Tibial nerve (tissue), 4 donors: ENCODE results near the gene SENP6. TPM values are rescaled to one million over a fixed set of nuclear protein-coding genes. Genes with fewer than 3 reads are reported as not detected.

Experiments
- DNase-seq, 2 donors: peaks; one replicate each; pipeline ENCODE4 v3.0.0-alpha.2; 2019; ENCODE audit warnings: low spot score in 2 of 2
- H3K27ac ChIP-seq, 4 donors: fragments of 200-600 bp; sonication (generic) in 3 of 4; one replicate each; pipeline ENCODE4 v1.5.1; 2017 to 2019; ENCODE audit warnings: mild to moderate bottlenecking in 1 of 4
- H3K27me3 ChIP-seq, 2 donors: fragments of 200-600 bp; sonication (generic) in 1 of 2; one replicate each; pipeline versions ENCODE4 v1.5.1 to v1.6.0; 2017 to 2019
- H3K36me3 ChIP-seq, 3 donors: fragments of 200-600 bp; sonication (generic); one replicate each; pipeline ENCODE4 v1.5.1; 2018 to 2019
- H3K4me1 ChIP-seq, 4 donors: fragments of 200-600 bp; sonication (generic) in 3 of 4; one replicate each; pipeline ENCODE4 v1.5.1; 2017 to 2019
- H3K4me3 ChIP-seq, 4 donors: fragments of 200-600 bp; sonication (generic) in 3 of 4; one replicate each; pipeline ENCODE4 v1.5.1; 2017 to 2019; ENCODE audit warnings: mild to moderate bottlenecking in 1 of 4, moderate library complexity in 1 of 4
- H3K9me3 ChIP-seq, 4 donors: fragments of 200-600 bp; sonication (generic) in 3 of 4; one replicate each; pipeline ENCODE4 v1.5.1; 2017 to 2019
- CTCF ChIP-seq, 5 experiments: fragments of 200-600 bp in 3 of 5; fragments of 450-650 bp in 2 of 5; sonication (generic) in 3 of 5; IDR thresholded peaks; one replicate each; pipeline ENCODE4 v1.5.1; 2016 to 2019; ENCODE audit warnings: antibody characterized with exemption in 5 of 5, mild to moderate bottlenecking in 3 of 5, moderate library complexity in 2 of 5
- EP300 ChIP-seq, 2 donors: sonication (generic); formaldehyde crosslinking; IDR thresholded peaks; one replicate each; pipeline ENCODE4 v1.6.1; 2017; ENCODE audit warnings: antibody characterized with exemption in 2 of 2, mild to moderate bottlenecking in 1 of 2
- POLR2A ChIP-seq, 2 donors: fragments of 450-650 bp; IDR thresholded peaks; one replicate each; pipeline ENCODE4 v1.6.1; 2017; ENCODE audit warnings: antibody characterized with exemption in 2 of 2, mild to moderate bottlenecking in 2 of 2, moderate library complexity in 2 of 2
- WGBS, 2 donors: methylation state at CpG; one replicate each; pipeline ENCODE4 v1.1.5; 2018; 5-methylcytosine and 5-hydroxymethylcytosine counted together
- total RNA-seq, 4 donors: library from RNA; depleted of rRNA; stranded (reverse); fragments of >200 nt; gene quantifications; one replicate each; pipeline ENCODE4 v1.1.0, GENCODE V29; 2016

The SENP6 gene
- total RNA-seq, 4 donors from 2014 or later = 107 to 171 (median 142) TPM

- no peaks in the 10 kb centered on the region for H3K9me3 ChIP-seq
- H3K4me1 ChIP-seq = peaks cover 0 to 81% (median 53%) of the 10 kb centered on the region in 4 donors
- no peaks in the 10 kb centered on the region for H3K36me3 ChIP-seq
- no peaks in the 10 kb centered on the region for H3K27me3 ChIP-seq
- peak overlapping the region in 1 of 4 donors; percentile 73 for H3K27ac ChIP-seq
- 84 to 92% methylated on average over 3 of the region's 3 CpGs for WGBS, 2 donors
- TF ChIP-seq CTCF (IDR thresholded peaks at IDR 0.05) (no peak), EP300 (IDR thresholded peaks at IDR 0.05) (no peak)
- no peak for DNase-seq
- no peak overlapping the region for H3K4me3 ChIP-seq
Measured at GRCh38 chr6:75612434-75612833, 10.8 kb downstream of the SENP6 start.

GRCh38 chr6:75613056-75613501 is 11.4 kb downstream of the SENP6 start:
- Histone ChIP-seq H3K4me1 (peaks cover 0 to 80% (median 51%) of the 10 kb centered on the region in 4 donors), H3K27me3 (no peaks in the 10 kb centered on the region), H3K36me3 (no peaks in the 10 kb centered on the region), H3K4me3 (no peak overlapping the region), H3K27ac (peak overlapping the region in 2 of 4 donors; percentile 30 to 73), H3K9me3 (no peaks in the 10 kb centered on the region)
- WGBS, 2 donors = 16 to 21% methylated on average over 4 of the region's 4 CpGs
- TF ChIP-seq EP300 (IDR thresholded peaks at IDR 0.05) (no peak), POLR2A (IDR thresholded peaks at IDR 0.05) (no peak), CTCF (IDR thresholded peaks at IDR 0.05) (no peak)
- no peak for DNase-seq

DNA sequence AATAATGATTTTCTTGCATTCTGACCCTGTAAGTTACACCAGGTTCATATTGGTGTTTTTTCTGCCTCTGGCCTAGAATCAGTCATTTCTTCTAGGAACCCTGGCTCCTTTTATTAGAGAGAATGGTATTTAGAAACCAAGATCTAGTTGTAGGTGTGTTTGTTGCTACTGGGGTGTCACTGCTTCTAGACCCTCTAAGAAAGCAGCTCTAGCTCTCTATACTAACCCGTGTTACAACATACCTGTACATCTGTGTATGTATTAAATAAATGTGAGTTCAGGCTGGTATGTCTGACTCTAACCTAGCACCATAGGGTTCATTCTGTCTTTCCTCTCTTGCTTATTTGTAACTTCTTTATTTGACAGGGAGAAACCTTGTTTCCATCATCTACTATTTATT is 16.8 kb downstream of the SENP6 start:
- no peak for DNase-seq
- Histone ChIP-seq H3K4me1 (peaks cover 0 to 64% (median 12%) of the 10 kb centered on the region in 4 donors), H3K9me3 (no peaks in the 10 kb centered on the region), H3K4me3 (no peak overlapping the region), H3K27ac (no peak overlapping the region), H3K36me3 (no peaks in the 10 kb centered on the region), H3K27me3 (no peaks in the 10 kb centered on the region)
- 95 to 100% methylated on average over 1 of the region's 1 CpG for WGBS, 2 donors
- no peak for TF ChIP-seq POLR2A (IDR thresholded peaks at IDR 0.05)
- TF ChIP-seq CTCF (IDR thresholded peaks at IDR 0.05) = no peak
- no peak for TF ChIP-seq EP300 (IDR thresholded peaks at IDR 0.05)

DNA sequence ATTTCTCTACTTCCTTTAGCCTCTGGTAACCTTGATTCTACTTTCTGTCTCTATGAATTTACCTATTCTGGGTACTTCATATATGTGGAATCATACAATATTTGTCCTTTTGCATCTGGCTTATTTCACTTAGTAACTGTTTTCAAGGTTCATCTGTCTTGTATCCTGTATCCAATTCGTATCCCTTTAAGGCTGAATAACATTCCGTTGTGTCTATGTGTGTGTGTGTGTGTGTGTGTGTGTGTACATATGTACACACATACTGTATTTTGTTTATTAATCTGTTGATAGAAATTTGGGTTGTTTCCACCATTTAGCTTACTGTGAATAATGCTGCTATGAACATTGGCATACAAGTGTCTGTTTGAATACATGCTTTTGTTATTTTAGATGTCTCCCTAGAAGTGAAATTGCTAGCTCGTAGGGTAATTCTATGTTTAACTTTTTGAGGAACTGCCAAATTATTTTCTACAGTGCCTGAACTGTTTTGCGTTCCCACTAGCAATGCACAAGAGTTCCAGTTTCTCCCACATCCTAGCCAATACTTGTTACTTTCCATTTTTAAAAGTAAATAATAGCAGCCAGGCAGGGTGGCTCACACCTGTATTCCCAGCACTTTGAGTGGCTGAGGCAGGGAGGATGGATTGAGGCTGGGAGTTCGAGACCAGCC is 17.7 kb downstream of the SENP6 start:
- H3K27ac ChIP-seq = peak overlapping the region in 1 of 4 donors; percentile 62
- no peaks in the 10 kb centered on the region for H3K27me3 ChIP-seq
- no peak for DNase-seq
- H3K4me1 ChIP-seq = peaks cover 0 to 65% (median 10%) of the 10 kb centered on the region in 4 donors
- H3K4me3 ChIP-seq = no peak overlapping the region
- no peak for TF ChIP-seq CTCF (IDR thresholded peaks at IDR 0.05)
- peaks cover 0 to 6% (median 0%) of the 10 kb centered on the region in 3 donors for H3K36me3 ChIP-seq
- WGBS, 2 donors = 42 to 48% methylated on average over 5 of the region's 5 CpGs
- H3K9me3 ChIP-seq = no peaks in the 10 kb centered on the region

- Histone ChIP-seq H3K9me3 (no peaks in the 10 kb centered on the region), H3K27me3 (no peaks in the 10 kb centered on the region), H3K4me1 (peaks cover 0 to 58% (median 7%) of the 10 kb centered on the region in 4 donors), H3K36me3 (peaks cover 0 to 17% (median 0%) of the 10 kb centered on the region in 3 donors), H3K27ac (peak overlapping the region in 2 of 4 donors; percentile 25 to 62), H3K4me3 (no peak overlapping the region)
- WGBS, 2 donors = 57 to 61% methylated on average over 7 of the region's 7 CpGs
- DNase-seq = no peak
- TF ChIP-seq POLR2A (IDR thresholded peaks at IDR 0.05) (no peak), EP300 (IDR thresholded peaks at IDR 0.05) (no peak), CTCF (IDR thresholded peaks at IDR 0.05) (no peak)
Measured at GRCh38 chr6:75620381-75621304, 19.0 kb downstream of the SENP6 start.
